Right lobe of liver (tissue), 4 donors: ENCODE measurements around the gene CAMTA1.

Experiments used
- POLR2A ChIP-seq: fragments of 450-650 bp; IDR thresholded peaks from one replicate; pipeline ENCODE4 v1.6.1; 2017; ENCODE audit warnings: antibody characterized with exemption, mild to moderate bottlenecking
- TF ChIP-seq, protein P1 (sequence below), 4 donors: fragments of 200-600 bp in 3 of 4; fragments of 450-650 bp in 1 of 4; IDR thresholded peaks; one replicate each; pipeline versions ENCODE4 v1.5.1 to v1.8.0; 2016 to 2022; ENCODE audit warnings: antibody characterized with exemption in 4 of 4, mild to moderate bottlenecking in 2 of 4
- donor health status: DM: no; HTN: no; CAD: no.
- donor health status: DM: no; HTN: no; CAD: no.
- donor health status: DM: no; HTN: yes; CAD: no.

GRCh38 chr1:7388488-7389185, 603.4 kb downstream of the CAMTA1 start:
- TF ChIP-seq, protein P1, sequence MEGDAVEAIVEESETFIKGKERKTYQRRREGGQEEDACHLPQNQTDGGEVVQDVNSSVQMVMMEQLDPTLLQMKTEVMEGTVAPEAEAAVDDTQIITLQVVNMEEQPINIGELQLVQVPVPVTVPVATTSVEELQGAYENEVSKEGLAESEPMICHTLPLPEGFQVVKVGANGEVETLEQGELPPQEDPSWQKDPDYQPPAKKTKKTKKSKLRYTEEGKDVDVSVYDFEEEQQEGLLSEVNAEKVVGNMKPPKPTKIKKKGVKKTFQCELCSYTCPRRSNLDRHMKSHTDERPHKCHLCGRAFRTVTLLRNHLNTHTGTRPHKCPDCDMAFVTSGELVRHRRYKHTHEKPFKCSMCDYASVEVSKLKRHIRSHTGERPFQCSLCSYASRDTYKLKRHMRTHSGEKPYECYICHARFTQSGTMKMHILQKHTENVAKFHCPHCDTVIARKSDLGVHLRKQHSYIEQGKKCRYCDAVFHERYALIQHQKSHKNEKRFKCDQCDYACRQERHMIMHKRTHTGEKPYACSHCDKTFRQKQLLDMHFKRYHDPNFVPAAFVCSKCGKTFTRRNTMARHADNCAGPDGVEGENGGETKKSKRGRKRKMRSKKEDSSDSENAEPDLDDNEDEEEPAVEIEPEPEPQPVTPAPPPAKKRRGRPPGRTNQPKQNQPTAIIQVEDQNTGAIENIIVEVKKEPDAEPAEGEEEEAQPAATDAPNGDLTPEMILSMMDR (IDR thresholded peaks at IDR 0.05) = no peak
- TF ChIP-seq POLR2A = no peak
